H9 (cell line): ENCODE data around the gene SRGAP3. TPM values are rescaled to one million over a fixed set of nuclear protein-coding genes. Genes with fewer than 3 reads are reported as not detected.

Experiments
- DNase-seq: peaks from one replicate; pipeline ENCODE4 v3.0.0-alpha.2; 2017
- H2AFZ ChIP-seq: one replicate; pipeline ENCODE4 v1.6.1; 2013; ENCODE audit warnings: mild to moderate bottlenecking, low read length, control low read depth, moderate library complexity
- H2AK5ac ChIP-seq: 2 replicates; pipeline ENCODE4 v1.6.1; 2013; ENCODE audit warnings: low read length, control low read depth, mixed read lengths; ENCODE audit not compliant: insufficient read length
- H2BK120ac ChIP-seq: one replicate; pipeline ENCODE4 v1.6.1; 2013; ENCODE audit warnings: low read depth, mild to moderate bottlenecking, low read length, control low read depth, inconsistent platforms; ENCODE audit not compliant: poor library complexity, severe bottlenecking
- H2BK12ac ChIP-seq: 2 replicates; pipeline ENCODE4 v1.6.1; 2013; ENCODE audit warnings: low read length, control low read depth, mixed read lengths, low read depth; ENCODE audit not compliant: insufficient read length
- H2BK15ac ChIP-seq: 2 replicates; pipeline ENCODE4 v1.6.1; 2013; ENCODE audit warnings: low read depth, low read length, control low read depth
- H2BK20ac ChIP-seq: one replicate; pipeline ENCODE4 v1.6.1; 2013; ENCODE audit warnings: low read depth, mild to moderate bottlenecking, low read length, control low read depth, inconsistent platforms; ENCODE audit not compliant: poor library complexity, severe bottlenecking
- H2BK5ac ChIP-seq: 2 replicates; pipeline ENCODE4 v1.6.1; 2013; ENCODE audit warnings: low read length, control low read depth, mixed read lengths; ENCODE audit not compliant: insufficient read length
- H3K14ac ChIP-seq: 2 replicates; pipeline ENCODE4 v1.6.1; 2013; ENCODE audit warnings: low read length, control low read depth; ENCODE audit not compliant: insufficient read depth
- H3K18ac ChIP-seq: 2 replicates; pipeline ENCODE4 v1.6.1; 2013; ENCODE audit warnings: low read depth, mild to moderate bottlenecking, mixed read lengths, low read length, control low read depth; ENCODE audit not compliant: insufficient read length
- H3K23ac ChIP-seq: 2 replicates; pipeline ENCODE4 v1.6.1; 2013; ENCODE audit warnings: low read length, control low read depth, mixed read lengths, low read depth; ENCODE audit not compliant: insufficient read length
- H3K23me2 ChIP-seq: 2 replicates; pipeline ENCODE4 v1.6.1; 2013; ENCODE audit warnings: low read depth, mild to moderate bottlenecking, mixed read lengths, low read length, control low read depth; ENCODE audit not compliant: insufficient read length, poor library complexity, severe bottlenecking
- H3K27ac ChIP-seq: 2 replicates; pipeline ENCODE4 v1.5.1; 2013; ENCODE audit warnings: low read length, control low read depth, mixed read lengths, low read depth; ENCODE audit not compliant: insufficient read length
- H3K27me3 ChIP-seq: 2 replicates; pipeline ENCODE4 v1.6.1; 2013; ENCODE audit warnings: low read length, control low read depth, inconsistent platforms; ENCODE audit not compliant: insufficient read depth
- H3K4ac ChIP-seq: 2 replicates; pipeline ENCODE4 v1.6.1; 2013; ENCODE audit warnings: low read depth, mild to moderate bottlenecking, control low read depth, inconsistent platforms, low read length, moderate library complexity
- H3K4me1 ChIP-seq: 2 replicates; pipeline ENCODE4 v1.6.1; 2013; ENCODE audit warnings: low read length, control low read depth, inconsistent platforms; ENCODE audit not compliant: insufficient read depth
- H3K4me2 ChIP-seq: 2 replicates; pipeline ENCODE4 v1.6.1; 2013; ENCODE audit warnings: low read length, control low read depth, mixed read lengths; ENCODE audit not compliant: insufficient read length, insufficient read depth
- H3K56ac ChIP-seq: 2 replicates; pipeline ENCODE4 v1.6.1; 2013; ENCODE audit warnings: low read depth, mild to moderate bottlenecking, mixed read lengths, low read length, control low read depth; ENCODE audit not compliant: insufficient read length
- H3K79me1 ChIP-seq: 2 replicates; pipeline ENCODE4 v1.6.1; 2013; ENCODE audit warnings: low read depth, mild to moderate bottlenecking, moderate library complexity, low read length, control low read depth, inconsistent platforms; ENCODE audit not compliant: insufficient read depth, poor library complexity, severe bottlenecking
- H3K79me2 ChIP-seq: 2 replicates; pipeline ENCODE4 v1.6.1; 2013; ENCODE audit warnings: low read length, control low read depth, inconsistent platforms; ENCODE audit not compliant: insufficient read depth
- H3K9ac ChIP-seq: 2 replicates; pipeline ENCODE4 v1.6.1; 2013; ENCODE audit warnings: low read length, control low read depth, mixed read lengths; ENCODE audit not compliant: insufficient read length; ENCODE audit errors: extremely low read depth
- H3K9me3 ChIP-seq: one replicate; pipeline ENCODE4 v1.6.1; 2013; ENCODE audit warnings: low read depth, low read length, inconsistent platforms; ENCODE audit not compliant: control insufficient read depth
- H3T11ph ChIP-seq: one replicate; pipeline ENCODE4 v1.6.1; 2013; ENCODE audit warnings: mild to moderate bottlenecking, low read length, control low read depth, inconsistent platforms
- H4K20me1 ChIP-seq: one replicate; pipeline ENCODE4 v1.6.1; 2013; ENCODE audit not compliant: control insufficient read depth, insufficient read length, insufficient read depth
- H4K5ac ChIP-seq: 2 replicates; pipeline ENCODE4 v1.6.1; 2013; ENCODE audit warnings: low read depth, mild to moderate bottlenecking, mixed read lengths, low read length, control low read depth; ENCODE audit not compliant: insufficient read length
- H4K8ac ChIP-seq: replicated peaks from 2 replicates; pipeline ENCODE4 v1.6.1; 2013; ENCODE audit warnings: low read length, control low read depth, mixed read lengths, low read depth; ENCODE audit not compliant: insufficient read length
- H4K91ac ChIP-seq: 2 replicates; pipeline ENCODE4 v1.6.1; 2013; ENCODE audit warnings: low read depth, mild to moderate bottlenecking, moderate library complexity, mixed read lengths, low read length, control low read depth; ENCODE audit not compliant: insufficient read length
- H3K27ac Mint-ChIP-seq, 3 experiments: 2 replicates in 2 of 3; 3 replicates in 1 of 3; pipeline ENCODE4 v1.8.0; 2020 to 2021; ENCODE audit warnings: mixed read lengths in 3 of 3, mild to moderate bottlenecking in 1 of 3, moderate library complexity in 1 of 3
- H3K27me3 Mint-ChIP-seq: 2 replicates; pipeline ENCODE4 v1.8.0; 2021; ENCODE audit warnings: low read depth, mild to moderate bottlenecking, moderate library complexity, mixed read lengths
- H3K36me3 Mint-ChIP-seq, 3 experiments: 2 replicates in 2 of 3; 3 replicates in 1 of 3; pipeline ENCODE4 v1.8.0; 2020 to 2021; ENCODE audit warnings: low read depth in 3 of 3, mixed read lengths in 3 of 3; ENCODE audit not compliant: insufficient read depth in 1 of 3
- H3K4me1 Mint-ChIP-seq, 2 experiments: 2 replicates each; pipeline ENCODE4 v1.8.0; 2020; ENCODE audit warnings: mixed read lengths in 2 of 2
- H3K4me3 Mint-ChIP-seq, 2 experiments: 2 replicates in 1 of 2; 3 replicates in 1 of 2; pipeline ENCODE4 v1.8.0; 2020 to 2021; ENCODE audit warnings: mild to moderate bottlenecking in 2 of 2, mixed read lengths in 2 of 2, moderate library complexity in 1 of 2
- H3K9me3 Mint-ChIP-seq, 2 experiments: 2 replicates in 1 of 2; 3 replicates in 1 of 2; pipeline ENCODE4 v1.8.0; 2020; ENCODE audit warnings: mild to moderate bottlenecking in 2 of 2, mixed read lengths in 2 of 2, moderate library complexity in 1 of 2
- CTCF ChIP-seq: fragments of 200-600 bp; sonication (generic); conservative IDR thresholded peaks from 3 replicates; pipeline ENCODE4 v1.8.0; 2021; ENCODE audit warnings: antibody characterized with exemption, mild to moderate bottlenecking
- WGBS: extraction: QIAGEN DNeasy Blood & Tissue Kit; methylation state at CpG from one replicate; pipeline ENCODE4 v1.1.7; 2013; ENCODE audit warnings: missing lambda C conversion rate, low lambda C conversion rate, mixed read lengths; ENCODE audit not compliant: insufficient read length; ENCODE audit errors: extremely low coverage; 5-methylcytosine and 5-hydroxymethylcytosine counted together
- total RNA-seq: library from RNA; stranded (reverse); gene quantifications from 2 replicates; pipeline ENCODE4 v1.2.1, GENCODE V29; 2021

SRGAP3 gene
- total RNA-seq, 1 experiment from 2014 or later: 3.4 TPM

GRCh38 chr3:9066141-9066540, 183.3 kb downstream of the SRGAP3 start:
- no peak overlapping the region; a peak in 1 of 7 replicates for H3K27ac Mint-ChIP-seq
- H3K56ac ChIP-seq: no peak overlapping the region
- no peaks in the 10 kb centered on the region for H3K9me3 ChIP-seq
- H2BK5ac ChIP-seq: no peak overlapping the region
- peaks cover 12 to 14% of the 10 kb centered on the region in 2 experiments; a peak in 4 of 5 replicates for H3K9me3 Mint-ChIP-seq
- no peak overlapping the region for H3K9ac ChIP-seq
- no peak for DNase-seq
- peaks cover 4% of the 10 kb centered on the region; the same call in 1 of the 2 replicates for H3K27me3 Mint-ChIP-seq
- no peak overlapping the region for H4K91ac ChIP-seq
- no peak overlapping the region for H3K23ac ChIP-seq
- no peak overlapping the region for H2AFZ ChIP-seq
- H3K27ac ChIP-seq: no peak overlapping the region
- no peak overlapping the region for H2BK12ac ChIP-seq
- peaks cover 0 to 13% (median 10%) of the 10 kb centered on the region in 3 experiments; a peak in 6 of 7 replicates for H3K36me3 Mint-ChIP-seq
- TF ChIP-seq CTCF: no peak
- no peak overlapping the region for H3K4me3 Mint-ChIP-seq
- H3K27me3 ChIP-seq: no peaks in the 10 kb centered on the region
- no peak overlapping the region for H2BK20ac ChIP-seq
- H3K18ac ChIP-seq: no peak overlapping the region
- no peaks in the 10 kb centered on the region for H3K4me1 ChIP-seq
- H3K14ac ChIP-seq: no peak overlapping the region
- H2AK5ac ChIP-seq: no peak overlapping the region
- no peak overlapping the region for H2BK120ac ChIP-seq
- H3T11ph ChIP-seq: no peak overlapping the region
- no peak overlapping the region for H3K4ac ChIP-seq
- no peak overlapping the region for H4K5ac ChIP-seq
- no peaks in the 10 kb centered on the region for H3K79me2 ChIP-seq
- no peaks in the 10 kb centered on the region for H3K23me2 ChIP-seq
- peaks cover 15% of the 10 kb centered on the region in 2 experiments for H3K4me1 Mint-ChIP-seq
- no CpG with 5 or more reads among the region's 2 CpGs for WGBS
- H2BK15ac ChIP-seq: no peak overlapping the region
- no peaks in the 10 kb centered on the region for H4K20me1 ChIP-seq
- H3K4me2 ChIP-seq: no peak overlapping the region
- H4K8ac ChIP-seq: no peak overlapping the region
- no peaks in the 10 kb centered on the region for H3K79me1 ChIP-seq
